ENCODE measurements around the gene PIAS4. TPM values are rescaled to one million over a fixed set of nuclear protein-coding genes. Genes with fewer than 3 reads are reported as not detected.

The PIAS4 gene
- total RNA-seq, 1 donor from 2014 or later: 36.4 TPM

DNA sequence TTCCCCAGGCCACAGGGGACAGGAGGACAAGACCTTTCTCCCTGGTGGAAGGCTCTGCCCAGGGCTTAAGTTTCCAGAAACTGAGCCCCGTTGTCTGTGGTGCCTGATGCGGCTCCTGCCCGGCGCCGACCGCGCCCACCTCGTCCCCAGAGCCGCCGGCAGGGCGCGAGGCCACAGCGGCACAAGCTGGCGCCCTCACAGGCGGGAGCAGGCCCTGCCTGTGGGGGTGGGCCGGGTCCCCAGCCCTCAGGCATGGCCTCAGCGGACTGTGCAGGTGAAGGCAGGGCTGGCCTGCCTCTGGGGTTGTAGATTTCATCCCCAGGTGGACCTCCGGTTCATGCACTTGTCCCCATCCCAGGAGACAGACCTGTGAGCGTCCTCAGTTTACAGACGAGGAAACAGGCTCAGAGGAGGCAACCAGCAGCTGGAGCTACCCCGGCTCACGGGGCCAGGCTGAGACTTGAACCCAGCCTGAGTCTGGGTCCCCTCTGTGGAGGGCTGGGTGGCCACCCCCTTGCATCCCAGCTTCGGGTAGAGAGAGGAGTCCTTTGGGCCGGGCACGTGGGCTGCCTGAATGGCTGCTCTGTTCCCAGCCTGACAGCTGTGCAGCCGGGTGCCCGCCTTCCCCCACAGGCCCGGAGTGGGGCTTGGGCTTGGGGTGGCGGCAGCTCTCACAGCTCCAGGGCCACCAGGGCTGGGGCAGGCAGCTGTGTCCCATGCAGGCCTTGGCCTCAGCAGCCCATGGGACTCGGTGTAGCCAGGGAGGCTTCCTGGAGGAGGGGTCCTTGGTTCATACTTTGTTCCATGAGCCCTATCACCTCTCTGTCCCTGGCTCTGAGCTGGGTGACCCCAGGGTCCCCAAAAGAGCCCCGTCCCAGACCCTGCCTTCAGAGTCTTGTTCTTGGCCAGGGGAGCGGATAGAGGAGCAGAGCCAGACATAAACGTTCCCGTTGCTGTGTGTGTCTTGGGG is 26.8 kb downstream of the PIAS4 start:
- DNase-seq (no peak), ATAC-seq (ENCODE audit: low read depth) (no peak)
- CTCF ChIA-PET: no interaction called here
- POLR2A ChIA-PET: no interaction called here
- H3K4me3 Mint-ChIP-seq: no peak overlapping the region
- no peak overlapping the region for H3K27ac Mint-ChIP-seq
- intact Hi-C loops (cut with micrococcal nuclease): no loop called here
- H3K4me1 Mint-ChIP-seq: no peaks in the 10 kb centered on the region
- H3K9me3 Mint-ChIP-seq: no peaks in the 10 kb centered on the region
- TF ChIP-seq, protein P1, sequence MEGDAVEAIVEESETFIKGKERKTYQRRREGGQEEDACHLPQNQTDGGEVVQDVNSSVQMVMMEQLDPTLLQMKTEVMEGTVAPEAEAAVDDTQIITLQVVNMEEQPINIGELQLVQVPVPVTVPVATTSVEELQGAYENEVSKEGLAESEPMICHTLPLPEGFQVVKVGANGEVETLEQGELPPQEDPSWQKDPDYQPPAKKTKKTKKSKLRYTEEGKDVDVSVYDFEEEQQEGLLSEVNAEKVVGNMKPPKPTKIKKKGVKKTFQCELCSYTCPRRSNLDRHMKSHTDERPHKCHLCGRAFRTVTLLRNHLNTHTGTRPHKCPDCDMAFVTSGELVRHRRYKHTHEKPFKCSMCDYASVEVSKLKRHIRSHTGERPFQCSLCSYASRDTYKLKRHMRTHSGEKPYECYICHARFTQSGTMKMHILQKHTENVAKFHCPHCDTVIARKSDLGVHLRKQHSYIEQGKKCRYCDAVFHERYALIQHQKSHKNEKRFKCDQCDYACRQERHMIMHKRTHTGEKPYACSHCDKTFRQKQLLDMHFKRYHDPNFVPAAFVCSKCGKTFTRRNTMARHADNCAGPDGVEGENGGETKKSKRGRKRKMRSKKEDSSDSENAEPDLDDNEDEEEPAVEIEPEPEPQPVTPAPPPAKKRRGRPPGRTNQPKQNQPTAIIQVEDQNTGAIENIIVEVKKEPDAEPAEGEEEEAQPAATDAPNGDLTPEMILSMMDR (IDR thresholded peaks at IDR 0.05): no peak
- no peaks in the 10 kb centered on the region for H3K27me3 Mint-ChIP-seq
- H3K36me3 Mint-ChIP-seq (ENCODE audit: low read depth): peaks cover 28% of the 10 kb centered on the region

DNA sequence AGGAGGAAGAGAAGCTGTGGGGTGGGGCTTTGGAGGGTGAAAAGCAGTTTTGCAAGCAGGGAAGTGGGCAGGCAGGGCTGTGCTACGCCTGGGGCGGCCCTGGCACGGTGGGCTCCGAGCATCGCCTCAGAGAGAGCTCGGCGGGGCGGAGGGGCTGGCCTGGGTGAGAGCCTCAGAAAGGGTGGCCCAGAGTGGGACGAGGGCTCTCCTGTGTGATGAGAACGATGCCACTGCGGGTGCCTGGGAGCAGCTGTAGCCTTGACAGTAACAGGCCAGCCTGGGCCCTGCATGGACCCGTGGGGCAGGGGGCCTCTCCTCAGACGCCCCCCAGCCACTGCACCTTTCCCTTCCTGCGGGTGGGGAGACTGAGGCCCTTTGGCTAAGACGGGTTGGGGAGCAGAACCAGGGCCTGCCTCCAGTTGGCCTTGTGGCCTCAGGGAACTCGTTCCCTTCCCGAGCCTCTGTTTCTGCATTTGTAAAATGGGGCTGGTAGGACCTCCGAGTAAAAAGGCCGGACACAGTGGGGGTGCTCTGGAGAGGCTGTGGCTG is 27.6 kb downstream of the PIAS4 start:
- intact Hi-C loops (cut with micrococcal nuclease): no loop called here
- DNase-seq: no peak
- no peak overlapping the region for H3K4me3 Mint-ChIP-seq
- TF ChIP-seq, protein P1 (IDR thresholded peaks at IDR 0.05): no peak
- CTCF ChIA-PET: no interaction called here
- POLR2A ChIA-PET: no interaction called here
- peaks cover 23% of the 10 kb centered on the region for H3K36me3 Mint-ChIP-seq (ENCODE audit: low read depth)
- H3K4me1 Mint-ChIP-seq: no peaks in the 10 kb centered on the region
- no peaks in the 10 kb centered on the region for H3K27me3 Mint-ChIP-seq
- H3K9me3 Mint-ChIP-seq: no peaks in the 10 kb centered on the region
- ATAC-seq (ENCODE audit: low read depth): no peak
- no peak overlapping the region for H3K27ac Mint-ChIP-seq

DNA sequence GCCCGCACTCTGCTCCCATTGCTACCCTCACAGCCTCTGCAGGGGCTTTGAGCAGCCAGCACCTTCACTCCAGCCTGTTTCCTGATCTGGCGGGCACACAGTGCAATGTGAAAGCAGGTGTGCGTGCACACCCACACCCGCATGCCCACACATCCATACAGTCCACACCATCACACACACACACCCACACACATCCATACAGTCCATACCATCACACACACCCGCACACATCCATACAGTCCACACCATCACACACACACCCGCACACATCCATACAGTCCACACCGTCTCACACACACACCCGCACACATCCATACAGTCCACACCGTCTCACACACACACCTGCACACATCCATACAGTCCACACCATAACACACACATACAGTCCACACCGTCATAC is 28.0 kb downstream of the PIAS4 start:
- Mint-ChIP-seq H3K4me3 (no peak overlapping the region), H3K27ac (no peak overlapping the region), H3K36me3 (ENCODE audit: low read depth) (peaks cover 26% of the 10 kb centered on the region), H3K4me1 (peaks cover 2% of the 10 kb centered on the region), H3K27me3 (no peaks in the 10 kb centered on the region), H3K9me3 (no peaks in the 10 kb centered on the region)
- intact Hi-C loops (cut with micrococcal nuclease): no loop called here
- DNase-seq: no peak
- ChIA-PET CTCF (no interaction called here), POLR2A (no interaction called here)
- no peak for ATAC-seq (ENCODE audit: low read depth)
- TF ChIP-seq, protein P1 (IDR thresholded peaks at IDR 0.05): no peak

DNA sequence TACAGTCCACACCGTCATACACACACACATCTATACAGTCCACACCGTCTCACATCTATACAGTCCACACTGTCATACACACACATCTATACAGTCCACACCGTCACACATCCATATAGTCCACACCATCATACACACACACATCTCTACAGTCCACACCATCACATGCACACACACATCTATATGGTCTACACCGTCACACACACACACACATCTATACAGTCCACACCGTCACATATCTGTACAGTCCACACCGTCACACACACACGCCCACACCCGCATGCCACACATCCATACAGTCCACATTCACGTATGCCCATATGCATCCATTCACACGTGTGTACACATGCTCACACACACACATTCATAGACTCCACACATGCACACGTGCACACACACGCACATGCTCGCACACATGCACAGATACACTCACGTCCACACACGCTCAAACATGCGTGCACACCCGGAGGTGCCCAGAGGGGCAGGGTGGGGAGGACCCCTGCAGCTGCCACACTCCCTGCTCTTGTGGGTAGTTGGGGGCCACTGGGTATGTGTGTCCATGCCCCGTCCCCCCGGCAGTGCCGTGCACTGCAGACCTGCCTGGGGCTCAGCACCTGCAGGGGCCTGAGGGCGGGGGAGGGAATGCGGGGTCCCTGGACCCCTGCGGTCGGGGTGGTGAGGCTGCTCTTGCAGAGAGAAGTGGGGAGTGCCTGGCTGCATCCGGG is 29.2 kb downstream of the PIAS4 start:
- no peak for ATAC-seq (ENCODE audit: low read depth)
- DNase-seq: no peak
- intact Hi-C loops (cut with micrococcal nuclease): no loop called here
- no peak overlapping the region for H3K4me3 Mint-ChIP-seq
- no peak overlapping the region for H3K27ac Mint-ChIP-seq
- CTCF ChIA-PET: no interaction called here
- POLR2A ChIA-PET: no interaction called here
- no peaks in the 10 kb centered on the region for H3K9me3 Mint-ChIP-seq
- no peaks in the 10 kb centered on the region for H3K27me3 Mint-ChIP-seq
- peaks cover 18% of the 10 kb centered on the region for H3K36me3 Mint-ChIP-seq (ENCODE audit: low read depth)
- peaks cover 2% of the 10 kb centered on the region for H3K4me1 Mint-ChIP-seq
- TF ChIP-seq, protein P1 (IDR thresholded peaks at IDR 0.05): no peak

Data from activated B cell treated with CpG ODN at 0.5 μM for 24 hours (primary cell).